ENCODE data around the gene PLD5. TPM values are rescaled to one million over a fixed set of nuclear protein-coding genes. Genes with fewer than 3 reads are reported as not detected.
"Not testable (repeated sequence)": the region's sequence is repeated elsewhere in the genome, so short reads cannot be mapped to it uniquely, and the experiment has no call there.

The PLD5 gene
- polyA plus RNA-seq, 1 donor = 0.36 TPM

- H3K27ac ChIP-seq (ENCODE audit: low read length) = no peak overlapping the region
- H3K9me3 ChIP-seq (ENCODE audit: control insufficient read depth, low read depth, low read length) = no peaks in the 10 kb centered on the region
- H3K27me3 ChIP-seq (ENCODE audit: control insufficient read depth, insufficient read depth, low read length) = no peaks in the 10 kb centered on the region
- no peak overlapping the region for H3K4me3 ChIP-seq (ENCODE audit: low read length)
- no CpG with 5 or more reads among the region's 12 CpGs for WGBS (ENCODE audit: insufficient coverage, low lambda C conversion rate)
- no peaks in the 10 kb centered on the region for H3K36me3 ChIP-seq (ENCODE audit: control insufficient read depth, insufficient read depth, low read length)
- no peaks in the 10 kb centered on the region for H3K4me1 ChIP-seq (ENCODE audit: control insufficient read depth, insufficient read depth, low read length)
- no peak for DNase-seq
Measured at GRCh38 chr1:242506724-242507123, 17.8 kb downstream of the PLD5 start.

- DNase-seq = no peak
- H3K27ac ChIP-seq (ENCODE audit: low read length) = no peak overlapping the region
- H3K27me3 ChIP-seq (ENCODE audit: control insufficient read depth, insufficient read depth, low read length) = no peaks in the 10 kb centered on the region
- H3K9me3 ChIP-seq (ENCODE audit: control insufficient read depth, low read depth, low read length) = peaks cover 7% of the 10 kb centered on the region
- no peak overlapping the region for H3K4me3 ChIP-seq (ENCODE audit: low read length)
- no peaks in the 10 kb centered on the region for H3K4me1 ChIP-seq (ENCODE audit: control insufficient read depth, insufficient read depth, low read length)
- H3K36me3 ChIP-seq (ENCODE audit: control insufficient read depth, insufficient read depth, low read length) = no peaks in the 10 kb centered on the region
- 68% methylated on average over 3 of the region's 3 CpGs for WGBS (ENCODE audit: insufficient coverage, low lambda C conversion rate)
Measured at GRCh38 chr1:242489545-242489944, 35.0 kb downstream of the PLD5 start.

- peaks cover 3% of the 10 kb centered on the region for H3K9me3 ChIP-seq (ENCODE audit: control insufficient read depth, low read depth, low read length)
- H3K27ac ChIP-seq (ENCODE audit: low read length) = no peak overlapping the region
- no peak overlapping the region for H3K4me3 ChIP-seq (ENCODE audit: low read length)
- no peaks in the 10 kb centered on the region for H3K27me3 ChIP-seq (ENCODE audit: control insufficient read depth, insufficient read depth, low read length)
- no peak for DNase-seq
- H3K4me1 ChIP-seq (ENCODE audit: control insufficient read depth, insufficient read depth, low read length) = no peaks in the 10 kb centered on the region
- H3K36me3 ChIP-seq (ENCODE audit: control insufficient read depth, insufficient read depth, low read length) = no peaks in the 10 kb centered on the region
- no CpG with 5 or more reads among the region's 3 CpGs for WGBS (ENCODE audit: insufficient coverage, low lambda C conversion rate)
Measured at GRCh38 chr1:242477944-242478343, 46.6 kb downstream of the PLD5 start.

GRCh38 chr1:242470774-242471173, 53.7 kb downstream of the PLD5 start:
- Histone ChIP-seq H3K27me3 (ENCODE audit: control insufficient read depth, insufficient read depth, low read length) (no peaks in the 10 kb centered on the region), H3K9me3 (ENCODE audit: control insufficient read depth, low read depth, low read length) (peaks cover 2% of the 10 kb centered on the region), H3K4me1 (ENCODE audit: control insufficient read depth, insufficient read depth, low read length) (no peaks in the 10 kb centered on the region), H3K27ac (ENCODE audit: low read length) (no peak overlapping the region), H3K4me3 (ENCODE audit: low read length) (no peak overlapping the region), H3K36me3 (ENCODE audit: control insufficient read depth, insufficient read depth, low read length) (no peaks in the 10 kb centered on the region)
- no peak for DNase-seq
- WGBS (ENCODE audit: insufficient coverage, low lambda C conversion rate) = 75% methylated on average over 1 of the region's 6 CpGs

GRCh38 chr1:242468784-242469183, 55.7 kb downstream of the PLD5 start:
- Histone ChIP-seq H3K9me3 (ENCODE audit: control insufficient read depth, low read depth, low read length) (no peaks in the 10 kb centered on the region), H3K27ac (ENCODE audit: low read length) (no peak overlapping the region), H3K36me3 (ENCODE audit: control insufficient read depth, insufficient read depth, low read length) (no peaks in the 10 kb centered on the region), H3K27me3 (ENCODE audit: control insufficient read depth, insufficient read depth, low read length) (no peaks in the 10 kb centered on the region), H3K4me1 (ENCODE audit: control insufficient read depth, insufficient read depth, low read length) (no peaks in the 10 kb centered on the region), H3K4me3 (ENCODE audit: low read length) (no peak overlapping the region)
- WGBS (ENCODE audit: insufficient coverage, low lambda C conversion rate) = no CpG with 5 or more reads among the region's 4 CpGs
- DNase-seq = peak; percentile 17 to 65

GRCh38 chr1:242467556-242468145, 56.8 kb downstream of the PLD5 start:
- no peak overlapping the region for H3K27ac ChIP-seq (ENCODE audit: low read length)
- no peak overlapping the region for H3K4me3 ChIP-seq (ENCODE audit: low read length)
- H3K4me1 ChIP-seq (ENCODE audit: control insufficient read depth, insufficient read depth, low read length) = no peaks in the 10 kb centered on the region
- no peaks in the 10 kb centered on the region for H3K9me3 ChIP-seq (ENCODE audit: control insufficient read depth, low read depth, low read length)
- no peaks in the 10 kb centered on the region for H3K27me3 ChIP-seq (ENCODE audit: control insufficient read depth, insufficient read depth, low read length)
- DNase-seq = peak; percentile 6 to 24
- no peaks in the 10 kb centered on the region for H3K36me3 ChIP-seq (ENCODE audit: control insufficient read depth, insufficient read depth, low read length)
- WGBS (ENCODE audit: insufficient coverage, low lambda C conversion rate) = no CpG with 5 or more reads among the region's 4 CpGs

GRCh38 chr1:242462867-242463266, 61.6 kb downstream of the PLD5 start:
- H3K36me3 ChIP-seq (ENCODE audit: control insufficient read depth, insufficient read depth, low read length) = no peaks in the 10 kb centered on the region
- no peak overlapping the region for H3K27ac ChIP-seq (ENCODE audit: low read length)
- no CpG with 5 or more reads among the region's 7 CpGs for WGBS (ENCODE audit: insufficient coverage, low lambda C conversion rate)
- DNase-seq = no peak
- H3K9me3 ChIP-seq (ENCODE audit: control insufficient read depth, low read depth, low read length) = no peaks in the 10 kb centered on the region
- H3K4me3 ChIP-seq (ENCODE audit: low read length) = no peak overlapping the region
- H3K4me1 ChIP-seq (ENCODE audit: control insufficient read depth, insufficient read depth, low read length) = no peaks in the 10 kb centered on the region
- H3K27me3 ChIP-seq (ENCODE audit: control insufficient read depth, insufficient read depth, low read length) = no peaks in the 10 kb centered on the region

- H3K36me3 ChIP-seq (ENCODE audit: control insufficient read depth, insufficient read depth, low read length); H3K4me1 ChIP-seq (ENCODE audit: control insufficient read depth, insufficient read depth, low read length); H3K9me3 ChIP-seq (ENCODE audit: control insufficient read depth, low read depth, low read length); H3K27me3 ChIP-seq (ENCODE audit: control insufficient read depth, insufficient read depth, low read length); DNase-seq; H3K4me3 ChIP-seq (ENCODE audit: low read length); H3K27ac ChIP-seq (ENCODE audit: low read length): not testable (repeated sequence)
- WGBS (ENCODE audit: insufficient coverage, low lambda C conversion rate) = 73% methylated on average over 3 of the region's 5 CpGs
Measured at GRCh38 chr1:242459740-242460139, 64.8 kb downstream of the PLD5 start.

GRCh38 chr1:242456726-242457269, 67.7 kb downstream of the PLD5 start:
- Histone ChIP-seq H3K9me3 (ENCODE audit: control insufficient read depth, low read depth, low read length) (no peaks in the 10 kb centered on the region), H3K36me3 (ENCODE audit: control insufficient read depth, insufficient read depth, low read length) (no peaks in the 10 kb centered on the region), H3K27ac (ENCODE audit: low read length) (no peak overlapping the region), H3K4me1 (ENCODE audit: control insufficient read depth, insufficient read depth, low read length) (no peaks in the 10 kb centered on the region), H3K4me3 (ENCODE audit: low read length) (no peak overlapping the region), H3K27me3 (ENCODE audit: control insufficient read depth, insufficient read depth, low read length) (no peaks in the 10 kb centered on the region)
- no peak for DNase-seq
- 69% methylated on average over 3 of the region's 11 CpGs for WGBS (ENCODE audit: insufficient coverage, low lambda C conversion rate)

- Histone ChIP-seq H3K36me3 (ENCODE audit: control insufficient read depth, insufficient read depth, low read length) (no peaks in the 10 kb centered on the region), H3K4me3 (ENCODE audit: low read length) (no peak overlapping the region), H3K27ac (ENCODE audit: low read length) (no peak overlapping the region), H3K4me1 (ENCODE audit: control insufficient read depth, insufficient read depth, low read length) (no peaks in the 10 kb centered on the region), H3K27me3 (ENCODE audit: control insufficient read depth, insufficient read depth, low read length) (no peaks in the 10 kb centered on the region), H3K9me3 (ENCODE audit: control insufficient read depth, low read depth, low read length) (no peaks in the 10 kb centered on the region)
- WGBS (ENCODE audit: insufficient coverage, low lambda C conversion rate) = no CpG with 5 or more reads among the region's 1 CpG
- no peak for DNase-seq
Measured at GRCh38 chr1:242455052-242455361, 69.5 kb downstream of the PLD5 start.

Data from large intestine (tissue), 3 donors.